Measurements from ENCODE around the gene C1orf56.

The C1orf56 gene

DNA sequence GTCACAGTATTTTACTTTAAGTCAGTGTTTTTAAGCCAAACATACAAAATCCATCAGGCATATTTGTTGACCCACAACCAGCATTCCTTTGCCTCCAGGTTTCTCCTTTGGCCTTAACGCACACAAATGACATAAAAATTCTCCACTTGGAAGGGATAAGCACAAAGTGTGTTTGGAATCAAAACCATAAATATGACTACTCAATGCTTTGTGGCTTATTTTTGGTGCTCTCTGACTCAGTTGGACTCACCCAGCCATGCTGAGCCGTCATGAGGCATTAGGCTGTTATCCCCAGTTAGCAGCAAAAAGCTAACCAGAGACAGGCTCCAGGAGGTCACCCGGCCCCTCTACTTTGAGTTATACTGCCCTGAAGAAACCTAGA, 38.4 kb upstream of the C1orf56 start:
- peak overlapping the region; percentile 82 for H3K4me3 ChIP-seq (ENCODE audit: low read depth, low read length)
- TF ChIP-seq, protein P1, sequence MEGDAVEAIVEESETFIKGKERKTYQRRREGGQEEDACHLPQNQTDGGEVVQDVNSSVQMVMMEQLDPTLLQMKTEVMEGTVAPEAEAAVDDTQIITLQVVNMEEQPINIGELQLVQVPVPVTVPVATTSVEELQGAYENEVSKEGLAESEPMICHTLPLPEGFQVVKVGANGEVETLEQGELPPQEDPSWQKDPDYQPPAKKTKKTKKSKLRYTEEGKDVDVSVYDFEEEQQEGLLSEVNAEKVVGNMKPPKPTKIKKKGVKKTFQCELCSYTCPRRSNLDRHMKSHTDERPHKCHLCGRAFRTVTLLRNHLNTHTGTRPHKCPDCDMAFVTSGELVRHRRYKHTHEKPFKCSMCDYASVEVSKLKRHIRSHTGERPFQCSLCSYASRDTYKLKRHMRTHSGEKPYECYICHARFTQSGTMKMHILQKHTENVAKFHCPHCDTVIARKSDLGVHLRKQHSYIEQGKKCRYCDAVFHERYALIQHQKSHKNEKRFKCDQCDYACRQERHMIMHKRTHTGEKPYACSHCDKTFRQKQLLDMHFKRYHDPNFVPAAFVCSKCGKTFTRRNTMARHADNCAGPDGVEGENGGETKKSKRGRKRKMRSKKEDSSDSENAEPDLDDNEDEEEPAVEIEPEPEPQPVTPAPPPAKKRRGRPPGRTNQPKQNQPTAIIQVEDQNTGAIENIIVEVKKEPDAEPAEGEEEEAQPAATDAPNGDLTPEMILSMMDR (IDR thresholded peaks at IDR 0.05; ENCODE audit: borderline replicate concordance, insufficient read depth, low read depth, low read length), result no peak

GRCh38 chr1:151009674-151010345, 37.7 kb upstream of the C1orf56 start:
- TF ChIP-seq, protein P1 (IDR thresholded peaks at IDR 0.05; ENCODE audit: borderline replicate concordance, insufficient read depth, low read depth, low read length), result no peak
- no peak overlapping the region for H3K4me3 ChIP-seq (ENCODE audit: low read depth, low read length)

DNA sequence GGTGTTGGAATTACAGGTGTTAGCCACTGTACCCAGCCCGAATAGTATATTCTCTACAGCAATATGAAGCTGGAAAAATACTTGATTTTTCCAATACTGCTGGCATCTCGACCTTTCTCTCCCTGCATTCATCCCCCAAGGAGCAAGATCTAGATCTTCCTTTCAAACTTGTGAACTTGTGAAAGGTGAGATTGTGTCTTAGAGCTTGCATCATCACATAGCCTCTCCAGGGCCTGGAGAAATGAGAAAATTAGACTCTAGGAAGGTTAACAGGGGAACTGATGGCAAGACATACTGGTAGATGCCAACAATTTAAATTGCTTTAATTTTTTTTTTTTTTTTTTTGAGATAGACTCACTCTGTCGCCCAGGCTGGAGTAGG, 37.2 kb upstream of the C1orf56 start:
- TF ChIP-seq, protein P1 (IDR thresholded peaks at IDR 0.05; ENCODE audit: borderline replicate concordance, insufficient read depth, low read depth, low read length), result no peak
- H3K4me3 ChIP-seq (ENCODE audit: low read depth, low read length), result no peak overlapping the region

DNA sequence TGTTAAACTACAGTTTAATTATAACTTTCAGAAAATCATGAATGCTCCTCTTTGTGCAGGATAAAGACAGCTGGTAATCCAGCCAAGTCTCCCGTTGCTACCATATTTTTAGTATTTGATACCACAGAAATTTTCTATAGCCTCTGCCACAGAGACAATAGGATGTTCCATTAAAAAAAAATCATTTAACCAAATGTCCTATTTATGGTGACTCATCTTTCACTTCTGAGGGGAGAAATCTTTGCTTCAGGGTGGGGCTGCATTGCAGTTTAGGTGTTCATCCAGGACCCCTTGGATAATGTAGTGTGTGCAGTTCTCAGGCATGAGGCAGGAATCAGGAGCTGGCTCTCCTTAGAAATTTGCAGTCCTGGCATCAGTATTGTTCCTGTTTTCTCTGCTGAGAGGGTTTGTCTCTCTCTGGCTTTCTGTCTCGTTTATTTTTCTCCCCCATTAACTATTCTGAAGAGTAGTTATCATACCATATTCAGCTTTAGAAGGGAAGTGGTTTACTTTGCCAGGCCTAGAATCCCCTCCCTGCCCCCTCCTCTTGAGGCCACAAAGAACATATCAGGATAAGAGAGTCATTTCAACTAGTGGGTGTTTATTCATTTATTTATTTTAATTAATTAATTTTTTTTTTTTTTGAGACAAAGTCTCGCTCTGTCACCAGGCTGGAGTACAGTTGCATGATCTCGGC, 36.2 kb upstream of the C1orf56 start:
- TF ChIP-seq, protein P1 (IDR thresholded peaks at IDR 0.05; ENCODE audit: borderline replicate concordance, insufficient read depth, low read depth, low read length), result no peak
- H3K4me3 ChIP-seq (ENCODE audit: low read depth, low read length), result no peak overlapping the region

DNA sequence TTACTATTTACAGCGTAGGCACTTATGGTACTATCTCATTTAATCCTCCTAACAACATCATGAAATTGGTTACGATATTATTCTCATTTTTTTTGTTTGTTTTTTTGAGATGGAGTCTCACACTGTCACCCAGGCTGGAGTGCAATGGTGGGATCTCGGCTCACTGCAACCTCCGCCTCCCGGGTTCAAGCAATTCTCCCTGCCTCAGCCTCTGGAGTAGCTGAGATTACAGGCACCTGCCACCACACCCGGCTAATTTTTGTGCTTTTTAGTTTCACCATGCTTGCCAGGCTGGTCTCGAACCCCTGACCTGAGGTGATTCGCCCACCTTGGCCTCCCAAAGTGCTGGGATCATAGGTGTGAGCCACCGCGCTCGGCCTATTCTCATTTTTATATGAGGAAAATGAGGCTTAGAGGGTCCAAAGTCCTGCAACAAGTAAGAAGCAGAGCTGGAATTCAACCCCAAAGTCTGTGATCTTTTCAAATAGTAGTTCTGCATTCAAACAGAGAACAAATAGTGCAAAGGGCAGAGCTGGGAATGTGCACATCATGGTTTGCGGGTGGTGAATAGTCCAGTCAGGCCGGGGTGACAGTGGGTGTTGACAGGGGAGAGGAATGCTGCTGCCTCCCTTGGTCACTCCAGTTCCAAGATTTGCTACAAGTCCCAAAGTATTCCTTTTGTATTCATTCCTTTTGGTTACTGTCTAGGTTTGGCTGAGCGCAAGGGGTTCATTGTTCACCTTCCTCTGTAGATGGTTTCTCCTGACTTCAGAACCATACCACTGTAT, 34.7 kb upstream of the C1orf56 start:
- H3K4me3 ChIP-seq (ENCODE audit: low read depth, low read length), result no peak overlapping the region
- TF ChIP-seq, protein P1 (IDR thresholded peaks at IDR 0.05; ENCODE audit: borderline replicate concordance, insufficient read depth, low read depth, low read length), result no peak

GRCh38 chr1:151013518-151013917, 34.0 kb upstream of the C1orf56 start:
- H3K4me3 ChIP-seq (ENCODE audit: low read depth, low read length), result no peak overlapping the region
- TF ChIP-seq, protein P1 (IDR thresholded peaks at IDR 0.05; ENCODE audit: borderline replicate concordance, insufficient read depth, low read depth, low read length), result no peak

Data from GM12875 (cell line).